ENCODE measurements around the gene GTF3C4. TPM values are rescaled to one million over a fixed set of nuclear protein-coding genes. Genes with fewer than 3 reads are reported as not detected.
"Not testable (repeated sequence)": the region's sequence is repeated elsewhere in the genome, so short reads cannot be mapped to it uniquely, and the experiment has no call there.

Gene GTF3C4
- total RNA-seq, 4 donors from 2014 or later = 5.6 to 8.3 (median 7.4) TPM

GRCh38 chr9:132717326-132717945, 47.2 kb downstream of the GTF3C4 start:
- TF ChIP-seq POLR2A (IDR thresholded peaks at IDR 0.05) = no peak
- TF ChIP-seq CTCF (IDR thresholded peaks at IDR 0.05) = no peak
- DNase-seq = no peak
- Histone ChIP-seq H3K27ac (no peak overlapping the region), H3K9me3 (no peaks in the 10 kb centered on the region), H3K36me3 (no peaks in the 10 kb centered on the region), H3K4me1 (no peaks in the 10 kb centered on the region), H3K27me3 (no peaks in the 10 kb centered on the region), H3K4me3 (no peak overlapping the region)

- H3K4me3 ChIP-seq, H3K4me1 ChIP-seq, DNase-seq, H3K9me3 ChIP-seq, H3K27ac ChIP-seq, H3K36me3 ChIP-seq, H3K27me3 ChIP-seq: not testable (repeated sequence)
Measured at GRCh38 chr9:132718381-132718928, 48.2 kb downstream of the GTF3C4 start.

GRCh38 chr9:132721661-132722060, 51.4 kb downstream of the GTF3C4 start:
- no peaks in the 10 kb centered on the region for H3K36me3 ChIP-seq
- H3K27ac ChIP-seq = no peak overlapping the region
- DNase-seq = no peak
- H3K4me1 ChIP-seq = no peaks in the 10 kb centered on the region
- no peak overlapping the region for H3K4me3 ChIP-seq
- no peaks in the 10 kb centered on the region for H3K9me3 ChIP-seq
- H3K27me3 ChIP-seq = no peaks in the 10 kb centered on the region
- TF ChIP-seq POLR2A (IDR thresholded peaks at IDR 0.05) (no peak), CTCF (IDR thresholded peaks at IDR 0.05) (no peak)

GRCh38 chr9:132722564-132723065, 52.4 kb downstream of the GTF3C4 start:
- Histone ChIP-seq H3K27me3 (no peaks in the 10 kb centered on the region), H3K9me3 (no peaks in the 10 kb centered on the region), H3K4me1 (no peaks in the 10 kb centered on the region), H3K36me3 (no peaks in the 10 kb centered on the region), H3K4me3 (no peak overlapping the region), H3K27ac (no peak overlapping the region)
- no peak for DNase-seq
- TF ChIP-seq CTCF (IDR thresholded peaks at IDR 0.05) = no peak
- no peak for TF ChIP-seq POLR2A (IDR thresholded peaks at IDR 0.05)

- no peaks in the 10 kb centered on the region for H3K27me3 ChIP-seq
- no peak for DNase-seq
- TF ChIP-seq CTCF (IDR thresholded peaks at IDR 0.05) = no peak
- TF ChIP-seq POLR2A (IDR thresholded peaks at IDR 0.05) = no peak
- H3K27ac ChIP-seq = no peak overlapping the region
- H3K9me3 ChIP-seq = no peaks in the 10 kb centered on the region
- H3K36me3 ChIP-seq = no peaks in the 10 kb centered on the region
- H3K4me1 ChIP-seq = no peaks in the 10 kb centered on the region
- H3K4me3 ChIP-seq = no peak overlapping the region
Measured at GRCh38 chr9:132723809-132724208, 53.5 kb downstream of the GTF3C4 start.

GRCh38 chr9:132725306-132725705, 55.0 kb downstream of the GTF3C4 start:
- H3K36me3 ChIP-seq = no peaks in the 10 kb centered on the region
- H3K27me3 ChIP-seq = no peaks in the 10 kb centered on the region
- H3K27ac ChIP-seq = no peak overlapping the region
- H3K4me3 ChIP-seq = no peak overlapping the region
- no peaks in the 10 kb centered on the region for H3K9me3 ChIP-seq
- DNase-seq = no peak
- TF ChIP-seq POLR2A (IDR thresholded peaks at IDR 0.05) (no peak), CTCF (IDR thresholded peaks at IDR 0.05) (no peak)
- H3K4me1 ChIP-seq = no peaks in the 10 kb centered on the region
